ENCODE measurements around the gene SORCS2. TPM values are rescaled to one million over a fixed set of nuclear protein-coding genes. Genes with fewer than 3 reads are reported as not detected.

Gene SORCS2
- total and polyA plus RNA-seq, 3 donors from 2014 or later, result 2.7 to 4.6 (median 2.9) TPM

GRCh38 chr4:7537853-7538400 lies 345.6 kb downstream of the SORCS2 start:
- Histone ChIP-seq H3K4me3 (no peak overlapping the region), H3K27ac (no peak overlapping the region), H3K27me3 (no peaks in the 10 kb centered on the region), H3K36me3 (ENCODE audit: low read depth, missing control alignments) (no peaks in the 10 kb centered on the region), H3K4me1 (peaks cover 12% of the 10 kb centered on the region), H3K9me3 (no peaks in the 10 kb centered on the region)
- WGBS, 2 donors, result 71 to 74% methylated on average over 8 of the region's 8 CpGs
- no peak for TF ChIP-seq POLR2A (IDR thresholded peaks at IDR 0.05)
- TF ChIP-seq CTCF (IDR thresholded peaks at IDR 0.05), result no peak
- intact Hi-C loops (cut with DNase I; ENCODE audit: low total_unique reads), result no loop called here
- DNase-seq, result no peak

- DNase-seq, result no peak
- WGBS, 2 donors, result 39 to 56% methylated on average over 8 of the region's 8 CpGs
- H3K4me3 ChIP-seq, result peak overlapping the region in 1 of 2 donors; percentile 26
- no peaks in the 10 kb centered on the region for H3K27me3 ChIP-seq
- no peaks in the 10 kb centered on the region for H3K9me3 ChIP-seq
- intact Hi-C loops (cut with DNase I; ENCODE audit: low total_unique reads), result no loop called here
- H3K4me1 ChIP-seq, result peaks cover 12% of the 10 kb centered on the region
- H3K27ac ChIP-seq, result no peak overlapping the region
- no peaks in the 10 kb centered on the region for H3K36me3 ChIP-seq (ENCODE audit: low read depth, missing control alignments)
- TF ChIP-seq CTCF (IDR thresholded peaks at IDR 0.05) (no peak), POLR2A (IDR thresholded peaks at IDR 0.05) (no peak)
These were observed 346.2 kb downstream of the SORCS2 start for GRCh38 chr4:7538518-7538917.

- TF ChIP-seq CTCF (IDR thresholded peaks at IDR 0.05), result no peak
- TF ChIP-seq POLR2A (IDR thresholded peaks at IDR 0.05), result no peak
- Histone ChIP-seq H3K27ac (no peak overlapping the region), H3K27me3 (no peaks in the 10 kb centered on the region), H3K4me3 (peak overlapping the region in 1 of 2 donors; percentile 26), H3K4me1 (peaks cover 12% of the 10 kb centered on the region), H3K36me3 (ENCODE audit: low read depth, missing control alignments) (no peaks in the 10 kb centered on the region), H3K9me3 (no peaks in the 10 kb centered on the region)
- DNase-seq, result no peak
- 26 to 66% methylated on average over 3 of the region's 3 CpGs for WGBS, 2 donors
- intact Hi-C loops (cut with DNase I; ENCODE audit: low total_unique reads), result no loop called here
These were observed 346.8 kb downstream of the SORCS2 start for GRCh38 chr4:7539186-7539585.

GRCh38 chr4:7539659-7540058 lies 347.3 kb downstream of the SORCS2 start:
- Histone ChIP-seq H3K4me3 (peak overlapping the region in 1 of 2 donors; percentile 26), H3K36me3 (ENCODE audit: low read depth, missing control alignments) (no peaks in the 10 kb centered on the region), H3K9me3 (no peaks in the 10 kb centered on the region), H3K27ac (no peak overlapping the region), H3K4me1 (peaks cover 12% of the 10 kb centered on the region), H3K27me3 (no peaks in the 10 kb centered on the region)
- 41 to 57% methylated on average over 9 of the region's 9 CpGs for WGBS, 2 donors
- TF ChIP-seq CTCF (IDR thresholded peaks at IDR 0.05) (no peak), POLR2A (IDR thresholded peaks at IDR 0.05) (no peak)
- intact Hi-C loops (cut with DNase I; ENCODE audit: low total_unique reads), result no loop called here
- peak; percentile 87 for DNase-seq

- WGBS, 2 donors, result 67% methylated on average over 11 of the region's 12 CpGs; no CpG with 5 or more reads in 1 of the 2 donors
- no peaks in the 10 kb centered on the region for H3K27me3 ChIP-seq
- no peak for DNase-seq
- no peak overlapping the region for H3K4me3 ChIP-seq
- H3K9me3 ChIP-seq, result no peaks in the 10 kb centered on the region
- TF ChIP-seq POLR2A (IDR thresholded peaks at IDR 0.05), result no peak
- no peak for TF ChIP-seq CTCF (IDR thresholded peaks at IDR 0.05)
- H3K27ac ChIP-seq, result no peak overlapping the region
- peaks cover 12% of the 10 kb centered on the region for H3K4me1 ChIP-seq
- H3K36me3 ChIP-seq (ENCODE audit: low read depth, missing control alignments), result no peaks in the 10 kb centered on the region
- intact Hi-C loops (cut with DNase I; ENCODE audit: low total_unique reads), result no loop called here
These were observed 347.9 kb downstream of the SORCS2 start for GRCh38 chr4:7540206-7540605.
